Subcutaneous preadipocyte (primary cell): ENCODE results near the gene TMEM204. TPM values are rescaled to one million over a fixed set of nuclear protein-coding genes. Genes with fewer than 3 reads are reported as not detected.

Source experiments
- total RNA-seq: library from RNA; depleted of rRNA; stranded (reverse); fragments of >200 nt; gene quantifications from 2 replicates; pipeline ENCODE4 v1.2.3, GENCODE V29; 2012

TMEM204 gene
- 14.9 and 15.8 TPM in 2 replicates for total RNA-seq

DNA sequence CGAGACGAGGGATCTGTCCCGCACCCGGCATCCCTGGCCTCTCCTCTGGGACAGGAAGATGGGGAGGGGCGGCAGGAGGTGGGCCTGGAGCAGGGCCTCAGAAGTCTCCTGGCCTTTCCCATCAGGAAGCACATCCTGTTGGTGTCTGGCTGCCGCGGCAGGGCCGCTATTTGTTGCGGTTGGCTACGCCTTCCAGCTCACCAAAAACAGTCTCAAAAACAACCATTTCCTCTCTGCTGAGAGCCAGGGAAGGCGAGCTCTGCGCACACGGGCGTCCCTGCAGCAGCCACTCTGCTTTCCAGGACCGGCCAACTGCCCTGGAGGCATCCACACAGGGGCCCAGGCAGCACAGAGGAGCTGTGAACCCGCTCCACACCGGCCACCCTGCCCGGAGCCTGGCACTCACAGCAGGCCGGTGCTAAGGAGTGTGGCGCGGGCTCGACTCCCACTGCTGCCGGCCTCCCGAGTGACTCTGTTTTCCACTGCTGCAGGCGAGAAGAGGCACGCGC, at the start of gene TMEM204:
Gene TMEM204 (plus strand): TSS at position 224 of the 509 bp plus-strand sequence. CDS start 610 bp downstream, outside the sequence.

DNA sequence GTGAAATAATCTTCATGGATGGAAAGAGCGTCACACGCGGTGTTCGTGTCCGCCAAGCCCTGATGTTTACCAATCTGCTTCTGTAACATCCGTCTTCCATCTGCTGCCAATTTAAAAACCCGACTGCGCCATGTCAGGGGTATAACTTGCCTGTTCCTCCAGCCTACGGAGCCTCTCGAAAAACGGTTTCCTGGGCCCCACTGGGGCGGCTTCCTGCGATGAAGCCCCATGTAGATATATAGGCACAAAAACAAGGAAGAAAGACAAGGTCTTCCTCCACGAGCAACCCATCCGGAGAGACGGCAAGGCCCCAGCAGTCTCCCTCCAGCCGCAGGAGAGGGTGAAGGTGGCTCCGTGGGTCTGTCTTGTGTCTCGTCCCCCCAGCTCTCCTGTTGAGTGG, 44.8 kb upstream of the TMEM204 start, which contains the start of gene PTX4:
Gene PTX4 (minus strand): TSS at position 326 of the 400 bp plus-strand sequence. CDS start 35 bp downstream, at position 291.

DNA sequence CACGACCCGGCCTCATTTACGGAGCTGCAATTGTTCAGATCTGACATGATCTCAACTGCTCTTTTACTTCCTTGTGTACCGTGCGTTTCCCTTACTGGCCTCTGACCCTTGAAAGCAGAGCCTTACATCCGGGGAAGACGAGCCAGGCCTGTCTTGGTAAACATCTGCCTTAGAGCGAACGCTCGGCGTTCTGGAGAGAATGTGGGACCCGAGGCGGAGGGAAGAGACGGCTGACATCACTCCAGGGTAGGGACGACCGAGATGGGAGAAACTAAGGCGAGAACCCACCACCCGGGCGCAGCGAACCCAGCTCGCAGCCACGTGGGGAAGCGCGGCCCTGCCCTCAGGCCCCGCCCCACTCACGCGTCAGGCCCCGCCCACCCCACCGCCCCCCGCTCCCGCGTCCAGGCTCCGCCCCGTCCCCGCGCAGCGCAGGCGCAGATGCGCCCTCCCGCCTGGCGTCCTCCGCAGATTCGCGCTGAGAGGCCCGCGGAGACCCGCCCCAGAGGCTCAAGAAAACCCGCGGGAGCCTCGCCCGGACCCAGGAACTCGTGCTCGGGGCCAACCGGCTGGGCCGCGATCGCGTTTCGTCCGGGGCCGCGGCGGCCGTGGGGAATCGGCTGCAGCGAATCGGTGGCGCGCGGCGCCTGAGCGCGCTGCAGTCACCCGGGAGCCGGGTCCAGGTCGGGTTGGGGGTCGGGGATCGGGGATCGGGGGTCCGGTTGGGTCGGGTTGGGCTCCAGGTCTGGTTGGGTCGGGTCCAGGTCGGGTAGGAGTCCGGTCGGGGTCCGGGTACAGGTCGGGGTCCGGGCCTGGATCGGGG, 40.3 kb upstream of the TMEM204 start, which contains the start of gene TELO2:
Gene TELO2 (plus strand): TSS at position 438 of the 823 bp plus-strand sequence. CDS start 922 bp downstream, outside the sequence.

Other genes with a start within 250 kb of the TMEM204 start
- 46.7 and 58.3 TPM in 2 replicates for gene UBE2I, start 224.0 kb upstream of the TMEM204 start, total RNA-seq
- under 0.01 TPM in 2 replicates for gene BAIAP3, start 200.0 kb upstream of the TMEM204 start, total RNA-seq
- 48.9 and 52.9 TPM in 2 replicates for gene TSR3, start 181.8 kb upstream of the TMEM204 start, total RNA-seq
- gene GNPTG, start 181.7 kb upstream of the TMEM204 start, total RNA-seq, result 27.0 and 35.6 TPM in 2 replicates
- gene UNKL, start 119.0 kb upstream of the TMEM204 start, total RNA-seq, result 5.5 and 8.4 TPM in 2 replicates
- 14.1 and 15.1 TPM in 2 replicates for gene UQCC4, start 112.9 kb upstream of the TMEM204 start, total RNA-seq
- gene PERCC1, start 102.6 kb upstream of the TMEM204 start, total RNA-seq, result not detected in 2 replicates
- gene CCDC154, start 89.1 kb upstream of the TMEM204 start, total RNA-seq, result under 0.01 and 0.20 TPM in 2 replicates
- 80.0 and 107 TPM in 2 replicates for gene CLCN7, start 58.6 kb upstream of the TMEM204 start, total RNA-seq
- gene PTX4, start 44.7 kb upstream of the TMEM204 start, total RNA-seq, result under 0.01 and 0.39 TPM in 2 replicates
- 23.1 and 31.9 TPM in 2 replicates for gene TELO2, start 40.3 kb upstream of the TMEM204 start, total RNA-seq
- gene IFT140, start 78.4 kb downstream of the TMEM204 start, total RNA-seq, result 21.3 and 25.2 TPM in 2 replicates
- 9.6 and 13.5 TPM in 2 replicates for gene CRAMP1, start 78.7 kb downstream of the TMEM204 start, total RNA-seq
- 52.2 and 57.7 TPM in 2 replicates for gene JPT2, start 144.6 kb downstream of the TMEM204 start, total RNA-seq
- 40.4 and 57.9 TPM in 2 replicates for gene MAPK8IP3, start 172.5 kb downstream of the TMEM204 start, total RNA-seq
- gene NME3, start 237.9 kb downstream of the TMEM204 start, total RNA-seq, result 29.9 and 37.5 TPM in 2 replicates
- gene EME2, start 239.1 kb downstream of the TMEM204 start, total RNA-seq, result 11.7 and 18.4 TPM in 2 replicates
- gene MRPS34, start 239.5 kb downstream of the TMEM204 start, total RNA-seq, result 68.0 and 88.2 TPM in 2 replicates
- gene SPSB3, start 248.9 kb downstream of the TMEM204 start, total RNA-seq, result 20.3 and 27.2 TPM in 2 replicates
- gene NUBP2, start 249.3 kb downstream of the TMEM204 start, total RNA-seq, result 69.8 and 79.4 TPM in 2 replicates